ENCODE results near the gene GHITM.

The GHITM gene

DNA sequence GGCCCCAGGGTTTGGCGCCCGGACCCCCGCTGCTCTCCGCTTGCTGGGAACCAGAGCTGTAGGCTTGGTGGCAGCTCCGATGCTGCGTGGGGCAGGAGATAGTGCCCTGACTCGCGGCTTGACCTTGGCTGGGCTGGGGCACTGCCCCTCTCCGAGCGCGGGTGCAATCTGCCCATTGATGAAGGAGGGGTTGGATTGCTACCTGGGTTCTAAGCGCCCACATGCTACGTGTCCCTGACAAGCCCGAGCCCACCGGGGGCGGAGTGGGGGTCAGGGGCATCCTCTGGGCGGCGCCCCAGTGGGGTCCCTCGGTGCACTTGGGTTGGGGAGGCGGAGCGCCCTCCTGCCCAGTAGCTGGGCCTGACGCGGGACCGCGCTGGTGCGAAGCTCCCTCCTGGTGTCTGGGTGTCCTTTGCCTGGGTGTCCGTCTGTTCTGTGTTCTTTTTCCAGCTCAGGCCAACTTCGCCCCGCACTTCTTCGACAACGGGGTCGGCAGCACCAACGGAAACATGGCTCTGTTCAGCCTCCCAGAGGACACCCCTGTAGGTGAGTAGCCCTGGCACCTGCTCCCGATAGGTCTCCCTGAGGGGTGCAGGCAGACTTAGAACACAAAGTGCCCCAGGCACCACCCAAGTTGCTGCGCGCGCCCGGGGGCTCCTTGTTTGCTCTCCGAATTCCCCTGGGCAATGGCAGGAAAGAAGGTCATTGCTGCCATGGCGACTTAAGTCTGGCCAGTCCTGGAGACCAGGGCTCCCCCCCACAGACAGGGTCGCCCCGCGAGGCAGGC lies 55.9 kb downstream of the GHITM start:
- FAIRE-seq: no peak
- no peak for DNase-seq (ENCODE audit: extremely low spot score, insufficient read length, low read depth)

DNA sequence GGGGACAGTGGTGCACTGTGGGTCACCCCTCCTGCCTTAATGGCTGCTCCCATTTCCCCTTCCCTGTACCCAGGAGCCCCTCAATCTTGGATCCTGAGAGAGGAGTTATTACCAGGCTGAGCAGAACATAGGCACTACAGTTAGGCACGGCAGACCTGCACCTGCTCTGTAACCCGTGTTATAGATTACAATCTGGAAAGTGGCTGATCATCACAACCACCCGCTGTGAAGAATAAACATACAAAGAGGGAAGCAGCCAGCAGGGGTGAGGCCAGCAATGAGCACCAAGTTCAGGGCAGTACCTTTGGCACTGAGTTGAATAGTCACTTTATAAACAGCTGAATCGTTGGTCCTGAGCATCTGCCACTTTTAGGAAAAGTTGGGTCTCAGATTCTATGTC lies 56.8 kb downstream of the GHITM start:
- FAIRE-seq: no peak
- no peak for DNase-seq (ENCODE audit: extremely low spot score, insufficient read length, low read depth)

DNA sequence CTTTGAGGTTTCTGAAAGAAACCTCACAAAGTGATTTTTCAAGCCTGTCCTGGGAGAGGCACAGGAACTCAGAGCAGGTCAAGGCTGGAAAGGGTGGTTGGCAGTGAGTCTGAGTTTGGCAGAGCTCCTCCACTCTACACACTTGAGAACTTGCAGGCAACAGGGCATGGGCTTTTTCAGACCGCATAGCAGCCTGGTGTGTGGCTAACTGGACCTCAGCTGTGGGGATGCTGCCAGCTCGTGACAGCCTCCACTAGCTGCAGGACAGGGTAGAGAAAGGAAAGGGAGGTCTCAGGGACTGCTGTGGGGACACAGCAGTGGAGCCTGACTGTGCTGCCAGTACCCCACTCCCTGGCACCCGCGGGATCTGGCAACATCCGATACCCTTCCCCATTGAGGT lies 57.6 kb downstream of the GHITM start:
- FAIRE-seq (no peak), DNase-seq (ENCODE audit: extremely low spot score, insufficient read length, low read depth) (no peak)

DNA sequence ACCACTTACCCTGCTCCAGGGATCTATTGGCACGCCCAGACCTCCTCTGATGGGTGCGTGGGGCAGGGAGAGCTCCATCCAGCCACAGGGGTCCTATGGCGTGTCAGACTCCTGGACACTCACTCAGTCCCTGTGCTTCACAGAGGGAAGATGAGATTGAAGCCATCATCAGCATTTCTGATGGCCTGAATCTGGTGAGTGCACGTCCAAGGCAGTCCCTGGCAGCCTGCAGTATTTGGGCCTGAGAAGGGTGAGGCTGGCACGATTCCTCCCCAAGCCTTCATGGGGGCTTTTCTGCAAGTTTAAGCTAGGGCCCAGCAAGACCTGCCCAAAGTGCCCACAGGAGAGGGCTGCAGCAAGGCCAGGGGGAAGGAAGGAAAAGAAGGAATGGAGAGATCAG lies 58.3 kb downstream of the GHITM start:
- FAIRE-seq (no peak), DNase-seq (ENCODE audit: extremely low spot score, insufficient read length, low read depth) (no peak)

DNA sequence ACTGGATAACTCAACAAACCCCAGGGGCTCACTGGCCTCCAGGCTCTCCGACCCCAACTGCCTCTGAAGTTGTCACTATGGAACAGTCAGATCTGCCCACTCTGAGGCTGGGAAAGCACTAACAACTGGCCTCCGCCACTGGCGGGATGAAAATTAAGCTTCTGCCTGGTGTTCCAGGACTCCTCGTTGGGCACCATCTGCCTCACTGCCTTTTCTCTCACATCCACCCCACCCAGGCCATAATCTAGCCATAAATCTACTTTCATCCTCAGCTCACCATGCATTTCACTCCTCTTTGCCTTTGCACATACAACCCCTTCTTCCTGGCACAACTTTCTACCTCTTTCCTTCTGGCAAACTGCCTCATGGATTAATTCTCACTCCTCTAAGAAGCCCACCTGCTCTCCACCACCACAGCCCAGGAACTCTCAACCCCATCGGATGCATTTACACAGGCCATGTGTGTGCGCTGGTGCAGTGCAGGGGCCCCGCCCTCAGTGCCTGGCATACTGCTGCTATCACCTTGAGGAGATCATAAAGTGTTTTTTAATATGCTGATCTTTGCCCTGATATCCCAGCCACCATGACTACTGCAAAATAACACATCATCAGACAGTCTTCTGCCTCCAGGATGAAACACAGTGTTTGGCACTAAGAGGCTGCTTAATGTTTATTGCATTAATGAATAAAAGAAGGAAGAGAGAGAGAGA lies 59.1 kb downstream of the GHITM start:
- FAIRE-seq: no peak
- DNase-seq (ENCODE audit: extremely low spot score, insufficient read length, low read depth): no peak

DNA sequence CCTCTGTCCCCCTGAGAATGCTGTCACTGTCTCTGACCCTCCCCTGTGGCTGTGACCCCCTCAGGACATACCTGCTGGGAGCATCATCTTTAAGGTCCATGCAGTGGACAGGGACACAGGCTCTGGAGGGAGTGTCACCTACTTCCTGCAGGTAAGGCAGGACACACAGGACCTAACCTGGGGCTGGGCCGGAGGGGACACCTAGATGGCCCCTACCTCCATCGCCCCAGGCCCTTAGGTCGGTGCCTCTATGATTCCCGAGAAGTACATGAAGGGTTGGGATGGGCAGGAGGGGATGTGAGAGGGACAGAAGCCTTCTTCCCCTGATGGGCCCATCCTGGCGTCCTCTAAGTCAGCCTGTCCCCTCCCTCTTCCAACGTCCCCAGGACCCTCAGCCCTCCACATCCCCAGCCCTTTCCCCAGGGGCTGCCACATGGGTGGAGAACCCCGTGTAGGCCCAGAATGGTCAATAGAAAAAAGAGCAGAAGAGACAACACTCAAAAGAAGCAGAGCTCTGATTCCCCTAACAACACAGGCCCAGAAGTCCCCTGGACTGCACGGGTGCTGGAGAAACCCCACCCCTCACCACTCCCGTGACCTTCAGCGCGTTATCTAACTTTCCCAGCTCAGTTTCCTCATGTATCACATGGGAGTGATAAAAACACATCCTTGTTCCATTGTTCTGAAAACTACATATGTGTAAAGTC lies 61.4 kb downstream of the GHITM start:
- FAIRE-seq: no peak
- no peak for DNase-seq (ENCODE audit: extremely low spot score, insufficient read length, low read depth)

DNA sequence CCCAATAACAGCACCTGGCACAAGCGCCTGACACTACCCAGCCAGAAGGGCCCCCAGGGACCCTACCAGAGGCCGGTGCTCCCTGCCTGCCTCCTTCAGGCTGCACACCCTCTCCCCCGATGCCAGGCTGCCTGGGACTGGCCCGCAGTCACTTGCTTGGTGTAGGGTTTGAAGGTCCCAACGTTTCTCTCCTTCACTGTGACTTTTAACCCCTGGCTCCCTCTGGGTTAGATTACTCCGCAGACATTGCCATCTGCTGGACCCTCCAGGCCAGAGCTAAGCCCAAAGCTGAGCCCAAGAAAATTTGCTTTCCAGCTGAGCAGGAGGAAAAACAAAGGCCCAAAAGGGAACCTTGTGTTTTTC lies 61.9 kb downstream of the GHITM start:
- no peak for FAIRE-seq

DNA sequence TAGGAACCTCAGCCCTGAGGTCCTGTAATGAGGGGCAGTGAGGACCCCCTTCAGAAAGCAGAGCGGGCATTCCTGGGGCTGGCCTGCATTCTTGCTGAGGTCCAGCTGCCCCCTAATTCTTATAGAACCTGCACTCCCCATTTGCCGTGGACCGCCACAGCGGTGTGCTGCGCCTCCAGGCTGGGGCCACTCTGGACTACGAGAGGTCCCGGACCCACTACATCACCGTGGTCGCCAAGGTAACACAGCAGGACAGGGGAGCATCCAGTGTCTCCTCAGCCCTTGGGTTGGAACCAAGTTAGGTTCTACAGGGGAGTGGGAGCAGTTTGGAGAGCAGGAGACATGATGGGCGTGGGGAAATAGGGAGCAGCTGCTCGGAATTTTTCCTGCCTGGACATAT lies 62.4 kb downstream of the GHITM start:
- DNase-seq (ENCODE audit: extremely low spot score, insufficient read length, low read depth) (no peak), FAIRE-seq (no peak)

More for the DNA sequence above, 61.9 kb downstream of the GHITM start:
- DNase-seq (ENCODE audit: extremely low spot score, insufficient read length, low read depth): no peak

DNA sequence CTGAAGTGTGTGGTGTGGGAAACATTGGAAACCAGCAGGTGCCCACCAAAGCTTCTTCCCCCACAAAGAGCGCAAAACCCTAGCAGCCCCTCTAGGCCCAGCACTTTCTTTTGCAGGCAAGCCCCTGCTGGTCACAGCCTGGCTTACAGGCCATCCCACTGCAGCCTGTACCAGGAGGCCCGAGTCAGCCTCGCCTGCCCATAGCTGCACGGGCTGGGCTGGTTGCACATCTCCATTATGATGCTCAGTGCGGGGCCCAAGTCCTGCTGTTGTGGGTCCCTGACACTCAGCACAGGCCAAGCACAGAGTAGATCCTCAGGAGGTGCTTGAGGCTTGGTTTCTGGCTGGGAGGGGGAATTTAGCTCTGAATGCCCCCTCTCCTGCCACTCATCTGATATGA lies 63.0 kb downstream of the GHITM start:
- no peak for DNase-seq (ENCODE audit: extremely low spot score, insufficient read length, low read depth)
- FAIRE-seq: no peak

All from GM18507 (cell line).